CD14-positive monocyte (primary cell): ENCODE data around the gene CTXN1. TPM values are rescaled to one million over a fixed set of nuclear protein-coding genes. Genes with fewer than 3 reads are reported as not detected.
"Not testable (repeated sequence)": the region's sequence is repeated elsewhere in the genome, so short reads cannot be mapped to it uniquely, and the experiment has no call there.

Experiments
- DNase-seq, 3 donors: peaks; one replicate each; pipeline ENCODE4 v3.0.0-alpha.2; 2011 to 2022
- H2AFZ ChIP-seq: 2 replicates; pipeline ENCODE4 v1.6.0; 2012; ENCODE audit warnings: mild to moderate bottlenecking, low read depth, low read length, inconsistent platforms; ENCODE audit not compliant: insufficient read depth, poor library complexity, severe bottlenecking
- H3K27ac ChIP-seq, 2 donors: 1 replicate in 1 of 2; 2 replicates in 1 of 2; pipeline ENCODE4 v1.5.1; 2012 to 2013; ENCODE audit warnings: low read length in 2 of 2, control low read depth in 1 of 2, inconsistent platforms in 1 of 2, low read depth in 1 of 2, mild to moderate bottlenecking in 1 of 2
- H3K27me3 ChIP-seq, 2 donors: one replicate each; pipeline versions ENCODE4 v1.6.0 to v1.6.1; 2011 to 2013; ENCODE audit warnings: low read length in 2 of 2; ENCODE audit not compliant: control insufficient read depth in 2 of 2, insufficient read depth in 2 of 2
- H3K36me3 ChIP-seq, 2 donors: replicated peaks in 1 of 2; 1 replicate in 1 of 2; 2 replicates in 1 of 2; pipeline versions ENCODE4 v1.5.1 to v1.6.1; 2012 to 2013; ENCODE audit warnings: low read length in 2 of 2, control low read depth in 1 of 2, inconsistent platforms in 1 of 2, mild to moderate bottlenecking in 1 of 2; ENCODE audit not compliant: insufficient read depth in 2 of 2, control insufficient read depth in 1 of 2
- H3K4me1 ChIP-seq, 2 donors: 1 replicate in 1 of 2; 2 replicates in 1 of 2; pipeline versions ENCODE4 v1.5.1 to v1.6.1; 2012 to 2013; ENCODE audit warnings: low read length in 2 of 2, control low read depth in 1 of 2, inconsistent platforms in 1 of 2, mild to moderate bottlenecking in 1 of 2, moderate library complexity in 1 of 2; ENCODE audit not compliant: insufficient read depth in 2 of 2, control insufficient read depth in 1 of 2
- H3K4me2 ChIP-seq: replicated peaks from 2 replicates; pipeline ENCODE3; 2012; ENCODE audit warnings: low read length, moderate library complexity, mild to moderate bottlenecking; ENCODE audit not compliant: poor library complexity, severe bottlenecking; ENCODE audit errors: extremely low read depth
- H3K4me3 ChIP-seq, 3 experiments: fragments of 200-600 bp in 1 of 3; sonication (generic) in 1 of 3; replicated peaks in 1 of 3; 1 replicate in 2 of 3; 2 replicates in 1 of 3; pipeline ENCODE4 v1.5.1; 2011 to 2013; ENCODE audit warnings: low read length in 3 of 3, mild to moderate bottlenecking in 3 of 3, control low read depth in 2 of 3, low read depth in 2 of 3, inconsistent platforms in 1 of 3, moderate library complexity in 1 of 3
- H3K79me2 ChIP-seq: 2 replicates; pipeline ENCODE4 v1.6.0; 2012; ENCODE audit warnings: mild to moderate bottlenecking, control low read depth, inconsistent platforms, low read length, moderate library complexity; ENCODE audit not compliant: insufficient read depth
- H3K9ac ChIP-seq: 2 replicates; pipeline ENCODE4 v1.6.0; 2017; ENCODE audit warnings: low read length, mild to moderate bottlenecking; ENCODE audit not compliant: insufficient read depth, poor library complexity, severe bottlenecking
- H3K9me3 ChIP-seq, 2 donors: replicated peaks in 1 of 2; 1 replicate in 1 of 2; 2 replicates in 1 of 2; pipeline versions ENCODE4 v1.5.1 to v1.6.1; 2012 to 2013; ENCODE audit warnings: low read length in 2 of 2, control low read depth in 1 of 2; ENCODE audit not compliant: control insufficient read depth in 1 of 2, insufficient read depth in 1 of 2
- H4K20me1 ChIP-seq: 2 replicates; pipeline ENCODE4 v1.6.0; 2012; ENCODE audit warnings: mild to moderate bottlenecking, low read length, control low read depth, moderate library complexity; ENCODE audit not compliant: insufficient read depth
- H3K27ac Mint-ChIP-seq, 7 donors: one replicate each; pipeline ENCODE4 v1.8.0; 2020; ENCODE audit warnings: mild to moderate bottlenecking in 7 of 7, mixed read lengths in 7 of 7, moderate library complexity in 6 of 7, inconsistent platforms in 2 of 7
- H3K27me3 Mint-ChIP-seq, 3 donors: one replicate each; pipeline ENCODE4 v1.8.0; 2021 to 2022; ENCODE audit warnings: low read depth in 3 of 3, mild to moderate bottlenecking in 3 of 3, mixed read lengths in 3 of 3, moderate library complexity in 3 of 3, inconsistent platforms in 1 of 3
- H3K36me3 Mint-ChIP-seq, 2 donors: one replicate each; pipeline ENCODE4 v1.8.0; 2020; ENCODE audit warnings: mixed read lengths in 2 of 2, inconsistent platforms in 1 of 2, mild to moderate bottlenecking in 1 of 2
- H3K4me1 Mint-ChIP-seq: one replicate; pipeline ENCODE4 v1.8.0; 2020; ENCODE audit warnings: mild to moderate bottlenecking, mixed read lengths
- H3K4me3 Mint-ChIP-seq, 2 donors: one replicate each; pipeline ENCODE4 v1.8.0; 2020; ENCODE audit warnings: mild to moderate bottlenecking in 2 of 2, mixed read lengths in 2 of 2, moderate library complexity in 1 of 2
- H3K9me3 Mint-ChIP-seq, 7 donors: one replicate each; pipeline ENCODE4 v1.8.0; 2020 to 2022; ENCODE audit warnings: mixed read lengths in 7 of 7, mild to moderate bottlenecking in 6 of 7, moderate library complexity in 6 of 7, inconsistent platforms in 2 of 7
- WGBS: methylation state at CpG from one replicate; pipeline ENCODE4 v1.1.5; 2013; ENCODE audit warnings: missing lambda C conversion rate; ENCODE audit not compliant: insufficient coverage; 5-methylcytosine and 5-hydroxymethylcytosine counted together
- intact Hi-C, 2 donors: fragments of 100-400 bp; cut with micrococcal nuclease; formaldehyde crosslinking; loops; one replicate each; pipeline versions ENCODE4 v1.15.0 to v1.15.1; 2023
- polyA plus RNA-seq, 3 donors: library from polyadenylated mRNA; depleted of rRNA in 1 of 3; unstranded in 2 of 3; stranded (reverse) in 1 of 3; fragments of 300-500 nt in 2 of 3; fragments of >200 nt in 1 of 3; fragmentation: Illumina TruSeq in 2 of 3; gene quantifications; 1 replicate in 2 of 3; 2 replicates in 1 of 3; pipeline ENCODE4 v1.2.3, GENCODE V29; 2012 to 2021
- TF ChIP-seq, protein P1 (sequence below): fragments of 200-600 bp; IDR thresholded peaks from one replicate; pipeline ENCODE4 v1.8.0; 2022; ENCODE audit warnings: antibody characterized with exemption, mild to moderate bottlenecking

Gene CTXN1
- polyA plus RNA-seq, 3 donors, result not detected

DNA sequence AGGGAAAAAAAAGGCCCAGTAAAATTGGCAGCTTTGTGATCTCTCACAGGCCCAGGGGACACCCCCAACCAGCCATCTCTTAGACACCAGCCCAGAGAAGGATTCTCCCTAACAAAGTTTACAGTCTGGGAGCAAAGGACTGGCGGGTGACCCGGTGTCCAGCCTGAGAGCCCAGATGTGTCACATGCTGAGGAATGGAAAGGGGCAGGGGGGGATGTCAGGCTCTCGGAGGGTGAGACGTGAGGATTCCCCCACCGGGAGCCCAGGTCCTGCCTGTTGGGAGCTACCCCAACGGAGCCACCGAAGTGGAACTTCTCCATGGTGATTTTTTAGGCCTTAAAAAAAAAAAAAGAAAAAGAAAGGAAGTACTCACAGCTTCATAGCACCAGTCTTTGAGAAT lies 4.8 kb upstream of the CTXN1 start:
- no peaks in the 10 kb centered on the region for H3K79me2 ChIP-seq
- Mint-ChIP-seq H3K4me1 (peaks cover 4% of the 10 kb centered on the region), H3K36me3 (peaks cover 42 to 61% of the 10 kb centered on the region in 2 donors), H3K27ac (peak overlapping the region in 1 of 7 donors; percentile 18), H3K9me3 (peaks cover 0 to 2% (median 0%) of the 10 kb centered on the region in 7 donors), H3K27me3 (peaks cover 2 to 6% (median 4%) of the 10 kb centered on the region in 3 donors), H3K4me3 (no peak overlapping the region)
- H3K27me3 ChIP-seq, result no peaks in the 10 kb centered on the region
- TF ChIP-seq, protein P1, sequence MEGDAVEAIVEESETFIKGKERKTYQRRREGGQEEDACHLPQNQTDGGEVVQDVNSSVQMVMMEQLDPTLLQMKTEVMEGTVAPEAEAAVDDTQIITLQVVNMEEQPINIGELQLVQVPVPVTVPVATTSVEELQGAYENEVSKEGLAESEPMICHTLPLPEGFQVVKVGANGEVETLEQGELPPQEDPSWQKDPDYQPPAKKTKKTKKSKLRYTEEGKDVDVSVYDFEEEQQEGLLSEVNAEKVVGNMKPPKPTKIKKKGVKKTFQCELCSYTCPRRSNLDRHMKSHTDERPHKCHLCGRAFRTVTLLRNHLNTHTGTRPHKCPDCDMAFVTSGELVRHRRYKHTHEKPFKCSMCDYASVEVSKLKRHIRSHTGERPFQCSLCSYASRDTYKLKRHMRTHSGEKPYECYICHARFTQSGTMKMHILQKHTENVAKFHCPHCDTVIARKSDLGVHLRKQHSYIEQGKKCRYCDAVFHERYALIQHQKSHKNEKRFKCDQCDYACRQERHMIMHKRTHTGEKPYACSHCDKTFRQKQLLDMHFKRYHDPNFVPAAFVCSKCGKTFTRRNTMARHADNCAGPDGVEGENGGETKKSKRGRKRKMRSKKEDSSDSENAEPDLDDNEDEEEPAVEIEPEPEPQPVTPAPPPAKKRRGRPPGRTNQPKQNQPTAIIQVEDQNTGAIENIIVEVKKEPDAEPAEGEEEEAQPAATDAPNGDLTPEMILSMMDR, result no peak
- H2AFZ ChIP-seq, result no peak overlapping the region
- no peaks in the 10 kb centered on the region for H3K9me3 ChIP-seq
- WGBS, result no CpG with 5 or more reads among the region's 7 CpGs
- H3K4me1 ChIP-seq, result peaks cover 4 to 6% of the 10 kb centered on the region in 2 donors
- no peak overlapping the region for H3K4me3 ChIP-seq
- H3K27ac ChIP-seq, result no peak overlapping the region
- intact Hi-C loops, result no loop called here
- no peak overlapping the region for H3K9ac ChIP-seq
- H4K20me1 ChIP-seq, result peaks cover 4% of the 10 kb centered on the region
- DNase-seq, result no peak
- no peak overlapping the region for H3K4me2 ChIP-seq
- H3K36me3 ChIP-seq, result peaks cover 50 to 56% of the 10 kb centered on the region in 2 donors

- intact Hi-C loops, H3K27ac ChIP-seq, H3K4me1 Mint-ChIP-seq, H3K79me2 ChIP-seq, H3K4me2 ChIP-seq, H3K27me3 Mint-ChIP-seq, H3K4me3 Mint-ChIP-seq, H3K9me3 Mint-ChIP-seq, H3K27me3 ChIP-seq, H2AFZ ChIP-seq, H3K4me3 ChIP-seq, H4K20me1 ChIP-seq, H3K9ac ChIP-seq, DNase-seq, H3K9me3 ChIP-seq: not testable (repeated sequence)
- WGBS, result 100% methylated on average over 1 of the region's 11 CpGs
- peaks cover 35 to 53% of the 10 kb centered on the region in 2 donors for H3K36me3 Mint-ChIP-seq
- Histone ChIP-seq H3K4me1 (peaks cover 4 to 13% of the 10 kb centered on the region in 2 donors), H3K36me3 (peaks cover 45 to 49% of the 10 kb centered on the region in 2 donors)
- peak overlapping the region in 1 of 7 donors; percentile 68 for H3K27ac Mint-ChIP-seq
These were observed 4.1 kb upstream of the CTXN1 start for GRCh38 chr19:7930030-7930429.
